ENCODE measurements around the gene PPIP5K1.

DNA sequence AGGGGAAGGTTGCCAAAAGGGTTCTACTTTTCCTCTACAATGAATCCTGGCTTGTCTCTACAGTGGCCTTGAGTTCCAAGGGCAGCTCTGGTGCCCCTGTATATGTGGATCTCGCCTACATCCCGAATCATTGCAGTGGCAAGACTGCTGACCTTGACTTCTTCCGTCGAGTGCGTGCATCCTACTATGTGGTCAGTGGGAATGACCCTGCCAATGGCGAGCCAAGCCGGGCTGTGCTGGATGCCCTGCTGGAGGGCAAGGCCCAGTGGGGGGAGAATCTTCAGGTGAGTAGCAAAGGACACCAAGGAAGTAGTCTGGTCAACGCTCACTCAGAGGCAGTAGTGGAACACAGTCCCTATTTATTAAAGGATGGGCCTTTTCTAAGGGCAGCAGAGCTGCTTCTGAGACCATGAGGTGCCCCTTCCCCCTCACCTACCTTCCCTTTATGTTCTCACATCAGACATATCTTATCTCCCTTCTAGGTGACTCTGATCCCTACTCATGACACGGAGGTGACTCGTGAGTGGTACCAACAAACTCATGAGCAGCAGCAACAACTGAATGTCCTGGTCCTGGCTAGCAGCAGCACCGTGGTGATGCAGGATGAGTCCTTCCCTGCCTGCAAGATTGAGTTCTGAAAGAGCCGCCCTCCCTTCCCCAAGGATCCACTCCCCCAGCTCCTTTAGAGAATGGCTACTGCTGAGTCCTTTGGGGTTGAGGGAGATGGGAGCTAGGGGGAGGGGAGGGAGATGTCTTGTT lies 60.2 kb downstream of the PPIP5K1 start:
- TF ChIP-seq POLR2AphosphoS5 (IDR thresholded peaks at IDR 0.05; ENCODE audit: low read depth, low read length) (no peak), TAF1 (IDR thresholded peaks at IDR 0.05; ENCODE audit: borderline replicate concordance, insufficient read depth, low read length) (no peak)

Measured in PFSK-1 (cell line).